SK-N-SH (cell line): ENCODE data around the gene TMPRSS9.

ENCODE experiments used
- CHD2 ChIP-seq: fragments of 150-350 bp; IDR thresholded peaks from 2 replicates; pipeline ENCODE4 v1.6.1; 2018; ENCODE audit warnings: low read length; ENCODE audit not compliant: partially characterized antibody
- EP300 ChIP-seq, 2 experiments: IDR thresholded peaks; 2 replicates each; pipeline versions ENCODE4 v1.4.0 to v1.6.1; 2012; ENCODE audit warnings: borderline replicate concordance in 1 of 2, low read depth in 1 of 2, low read length in 1 of 2
- TEAD4 ChIP-seq: IDR thresholded peaks from 2 replicates; pipeline ENCODE4 v1.4.0; 2012; ENCODE audit warnings: mild to moderate bottlenecking, borderline replicate concordance; ENCODE audit not compliant: insufficient read depth
- TF ChIP-seq, protein P1 (sequence below): fragments of 200-600 bp; sonication (generic); IDR thresholded peaks from 2 replicates; pipeline ENCODE4 v1.6.1; 2017; ENCODE audit warnings: antibody characterized with exemption, mild to moderate bottlenecking, moderate library complexity
- TF ChIP-seq, protein P2 (sequence below): IDR thresholded peaks from 2 replicates; pipeline ENCODE4 v1.6.1; 2012; ENCODE audit warnings: mild to moderate bottlenecking, low read depth, low read length, moderate library complexity

DNA sequence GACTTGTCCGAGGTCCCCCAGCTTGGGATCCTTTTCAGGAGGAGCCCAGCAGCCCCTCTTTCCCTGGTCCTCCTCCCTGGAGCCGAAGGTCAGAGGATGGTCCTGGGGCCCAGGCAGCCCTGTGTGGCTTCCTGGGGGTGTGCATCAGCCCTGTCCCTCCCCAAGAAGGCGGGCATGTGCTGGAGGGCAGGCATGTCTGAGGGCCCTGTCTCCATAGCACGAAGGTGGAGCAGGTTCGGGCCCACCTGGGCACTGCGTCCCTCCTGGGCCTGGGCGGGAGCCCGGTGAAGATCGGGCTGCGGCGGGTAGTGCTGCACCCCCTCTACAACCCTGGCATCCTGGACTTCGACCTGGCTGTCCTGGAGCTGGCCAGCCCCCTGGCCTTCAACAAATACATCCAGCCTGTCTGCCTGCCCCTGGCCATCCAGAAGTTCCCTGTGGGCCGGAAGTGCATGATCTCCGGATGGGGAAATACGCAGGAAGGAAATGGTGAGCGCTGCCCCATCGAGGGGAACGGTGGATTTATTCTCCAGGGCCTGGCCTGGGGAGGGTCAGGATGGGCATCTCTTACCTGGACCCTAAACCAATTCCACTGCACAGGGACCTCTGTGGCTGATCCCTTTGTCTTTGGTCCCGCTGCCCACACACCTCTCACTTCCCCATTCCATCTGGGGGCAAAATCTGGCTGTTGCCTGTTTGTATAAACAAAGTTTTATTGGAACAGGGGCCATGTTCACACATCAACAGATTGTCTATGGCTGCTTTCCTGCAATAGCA, 56.4 kb downstream of the TMPRSS9 start:
- TF ChIP-seq, protein P1, sequence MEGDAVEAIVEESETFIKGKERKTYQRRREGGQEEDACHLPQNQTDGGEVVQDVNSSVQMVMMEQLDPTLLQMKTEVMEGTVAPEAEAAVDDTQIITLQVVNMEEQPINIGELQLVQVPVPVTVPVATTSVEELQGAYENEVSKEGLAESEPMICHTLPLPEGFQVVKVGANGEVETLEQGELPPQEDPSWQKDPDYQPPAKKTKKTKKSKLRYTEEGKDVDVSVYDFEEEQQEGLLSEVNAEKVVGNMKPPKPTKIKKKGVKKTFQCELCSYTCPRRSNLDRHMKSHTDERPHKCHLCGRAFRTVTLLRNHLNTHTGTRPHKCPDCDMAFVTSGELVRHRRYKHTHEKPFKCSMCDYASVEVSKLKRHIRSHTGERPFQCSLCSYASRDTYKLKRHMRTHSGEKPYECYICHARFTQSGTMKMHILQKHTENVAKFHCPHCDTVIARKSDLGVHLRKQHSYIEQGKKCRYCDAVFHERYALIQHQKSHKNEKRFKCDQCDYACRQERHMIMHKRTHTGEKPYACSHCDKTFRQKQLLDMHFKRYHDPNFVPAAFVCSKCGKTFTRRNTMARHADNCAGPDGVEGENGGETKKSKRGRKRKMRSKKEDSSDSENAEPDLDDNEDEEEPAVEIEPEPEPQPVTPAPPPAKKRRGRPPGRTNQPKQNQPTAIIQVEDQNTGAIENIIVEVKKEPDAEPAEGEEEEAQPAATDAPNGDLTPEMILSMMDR = no peak
- TF ChIP-seq TEAD4 = no peak
- TF ChIP-seq, protein P2, sequence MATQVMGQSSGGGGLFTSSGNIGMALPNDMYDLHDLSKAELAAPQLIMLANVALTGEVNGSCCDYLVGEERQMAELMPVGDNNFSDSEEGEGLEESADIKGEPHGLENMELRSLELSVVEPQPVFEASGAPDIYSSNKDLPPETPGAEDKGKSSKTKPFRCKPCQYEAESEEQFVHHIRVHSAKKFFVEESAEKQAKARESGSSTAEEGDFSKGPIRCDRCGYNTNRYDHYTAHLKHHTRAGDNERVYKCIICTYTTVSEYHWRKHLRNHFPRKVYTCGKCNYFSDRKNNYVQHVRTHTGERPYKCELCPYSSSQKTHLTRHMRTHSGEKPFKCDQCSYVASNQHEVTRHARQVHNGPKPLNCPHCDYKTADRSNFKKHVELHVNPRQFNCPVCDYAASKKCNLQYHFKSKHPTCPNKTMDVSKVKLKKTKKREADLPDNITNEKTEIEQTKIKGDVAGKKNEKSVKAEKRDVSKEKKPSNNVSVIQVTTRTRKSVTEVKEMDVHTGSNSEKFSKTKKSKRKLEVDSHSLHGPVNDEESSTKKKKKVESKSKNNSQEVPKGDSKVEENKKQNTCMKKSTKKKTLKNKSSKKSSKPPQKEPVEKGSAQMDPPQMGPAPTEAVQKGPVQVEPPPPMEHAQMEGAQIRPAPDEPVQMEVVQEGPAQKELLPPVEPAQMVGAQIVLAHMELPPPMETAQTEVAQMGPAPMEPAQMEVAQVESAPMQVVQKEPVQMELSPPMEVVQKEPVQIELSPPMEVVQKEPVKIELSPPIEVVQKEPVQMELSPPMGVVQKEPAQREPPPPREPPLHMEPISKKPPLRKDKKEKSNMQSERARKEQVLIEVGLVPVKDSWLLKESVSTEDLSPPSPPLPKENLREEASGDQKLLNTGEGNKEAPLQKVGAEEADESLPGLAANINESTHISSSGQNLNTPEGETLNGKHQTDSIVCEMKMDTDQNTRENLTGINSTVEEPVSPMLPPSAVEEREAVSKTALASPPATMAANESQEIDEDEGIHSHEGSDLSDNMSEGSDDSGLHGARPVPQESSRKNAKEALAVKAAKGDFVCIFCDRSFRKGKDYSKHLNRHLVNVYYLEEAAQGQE = no peak
- TF ChIP-seq EP300 (IDR thresholded peaks at IDR 0.05; ENCODE audit: borderline replicate concordance in 1 of 2, low read depth in 1 of 2, low read length in 1 of 2) = no peak
- TF ChIP-seq CHD2 = no peak
